Body of pancreas (tissue), 4 donors: Measurements from ENCODE around the gene PSMA3. TPM values are rescaled to one million over a fixed set of nuclear protein-coding genes. Genes with fewer than 3 reads are reported as not detected.

ENCODE experiments used
- ATAC-seq: fragments of 150-250 bp; one replicate; pipeline ENCODE4 v1.9.1; 2016
- DNase-seq, 4 donors: peaks; one replicate each; pipeline ENCODE4 v3.0.0-alpha.2; 2019
- H3K27ac ChIP-seq, 4 donors: fragments of 200-600 bp; sonication (generic); 1 replicate in 3 of 4; 2 replicates in 1 of 4; pipeline versions ENCODE4 v1.5.1 to v1.6.1; 2016 to 2019; ENCODE audit warnings: mild to moderate bottlenecking in 1 of 4, mixed read lengths in 1 of 4, moderate library complexity in 1 of 4
- H3K27me3 ChIP-seq, 2 donors: fragments of 200-600 bp; sonication (generic); one replicate each; pipeline ENCODE4 v1.6.0; 2016; ENCODE audit warnings: mild to moderate bottlenecking in 1 of 2
- H3K36me3 ChIP-seq, 2 donors: fragments of 200-600 bp; sonication (generic); replicated peaks in 1 of 2; 2 replicates each; pipeline ENCODE4 v1.5.1; 2016; ENCODE audit warnings: low read depth in 2 of 2; ENCODE audit not compliant: insufficient read depth in 1 of 2
- H3K4me1 ChIP-seq: fragments of 200-600 bp; sonication (generic); one replicate; pipeline ENCODE4 v1.6.0; 2016
- H3K4me3 ChIP-seq, 2 donors: fragments of 200-600 bp; sonication (generic); 1 replicate in 1 of 2; 2 replicates in 1 of 2; pipeline ENCODE4 v1.5.1; 2016 to 2019
- H3K9me3 ChIP-seq, 3 donors: fragments of 200-600 bp; sonication (generic); 1 replicate in 2 of 3; 2 replicates in 1 of 3; pipeline ENCODE4 v1.5.1; 2016
- CTCF ChIP-seq, 7 experiments: fragments of 450-650 bp in 4 of 7; fragments of 200-600 bp in 3 of 7; sonication (generic) in 3 of 7; IDR thresholded peaks; one replicate each; pipeline ENCODE4 v1.5.1; 2016 to 2019; ENCODE audit warnings: antibody characterized with exemption in 7 of 7
- POLR2A ChIP-seq, 3 donors: fragments of 450-650 bp; IDR thresholded peaks; one replicate each; pipeline ENCODE4 v1.6.1; 2016; ENCODE audit warnings: antibody characterized with exemption in 3 of 3, mild to moderate bottlenecking in 2 of 3
- WGBS, 2 donors: methylation state at CpG; one replicate each; pipeline ENCODE4 v1.1.5; 2017; 5-methylcytosine and 5-hydroxymethylcytosine counted together
- intact Hi-C: fragments of 100-400 bp; cut with DNase I; formaldehyde crosslinking; loops from one replicate; pipeline ENCODE4 v1.15.1; 2023
- total RNA-seq, 2 donors: library from RNA; depleted of rRNA; stranded (reverse); fragments of >200 nt; gene quantifications; one replicate each; pipeline ENCODE4 v1.1.0, GENCODE V29; 2016

The PSMA3 gene
- total RNA-seq, 2 donors from 2014 or later, result 59.7 to 77.0 TPM

DNA sequence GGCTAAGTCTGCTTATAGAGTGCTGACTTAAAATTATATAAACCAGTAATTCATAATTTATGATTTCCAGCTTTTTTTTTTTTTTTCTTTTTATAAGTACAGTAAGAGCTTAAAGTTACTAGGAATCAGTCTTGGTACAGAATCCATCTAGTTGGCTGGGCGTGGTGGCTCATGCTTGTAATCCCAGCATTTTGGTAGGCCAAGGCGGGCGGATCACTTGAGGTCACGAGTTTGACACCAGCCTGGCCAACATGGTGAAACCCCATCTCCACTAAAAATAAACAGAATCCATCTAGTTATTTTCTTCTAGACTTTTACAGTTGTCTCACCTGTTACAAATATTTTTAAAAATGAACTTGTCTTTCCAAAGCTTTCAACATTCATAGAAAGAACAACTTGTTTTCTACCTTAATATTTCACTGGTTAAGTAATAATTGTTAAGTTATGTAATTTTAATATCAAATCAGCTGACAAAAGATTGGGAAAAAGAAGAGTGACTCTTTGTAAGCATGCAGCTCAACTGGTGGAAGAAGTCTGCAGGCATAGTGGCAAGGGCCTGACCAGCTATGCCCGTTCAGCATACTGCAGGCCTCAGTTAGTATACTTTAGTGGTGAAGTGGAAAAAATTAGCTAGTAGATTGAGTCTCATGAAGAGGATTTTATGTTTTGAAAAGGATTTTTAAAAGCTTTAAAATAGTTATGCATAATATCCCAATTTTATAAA is 17.4 kb upstream of the PSMA3 start:
- no peak overlapping the region for H3K27ac ChIP-seq
- DNase-seq, result no peak

GRCh38 chr14:58238252-58239243 is 6.1 kb upstream of the PSMA3 start:
- Histone ChIP-seq H3K9me3 (no peaks in the 10 kb centered on the region), H3K27ac (peak overlapping the region; percentile 59 to 78 (median 68)), H3K36me3 (no peaks in the 10 kb centered on the region)

More for the DNA sequence above, 17.4 kb upstream of the PSMA3 start:
- Histone ChIP-seq H3K36me3 (peaks cover 3 to 4% of the 10 kb centered on the region in 2 donors), H3K4me1 (no peaks in the 10 kb centered on the region), H3K27me3 (no peaks in the 10 kb centered on the region), H3K4me3 (no peak overlapping the region), H3K9me3 (no peaks in the 10 kb centered on the region)
- intact Hi-C loops, result no loop called here
- 95% methylated on average over 5 of the region's 5 CpGs for WGBS, 2 donors
- TF ChIP-seq CTCF (IDR thresholded peaks at IDR 0.05) (no peak), POLR2A (IDR thresholded peaks at IDR 0.05) (no peak)
- ATAC-seq, result no peak

DNA sequence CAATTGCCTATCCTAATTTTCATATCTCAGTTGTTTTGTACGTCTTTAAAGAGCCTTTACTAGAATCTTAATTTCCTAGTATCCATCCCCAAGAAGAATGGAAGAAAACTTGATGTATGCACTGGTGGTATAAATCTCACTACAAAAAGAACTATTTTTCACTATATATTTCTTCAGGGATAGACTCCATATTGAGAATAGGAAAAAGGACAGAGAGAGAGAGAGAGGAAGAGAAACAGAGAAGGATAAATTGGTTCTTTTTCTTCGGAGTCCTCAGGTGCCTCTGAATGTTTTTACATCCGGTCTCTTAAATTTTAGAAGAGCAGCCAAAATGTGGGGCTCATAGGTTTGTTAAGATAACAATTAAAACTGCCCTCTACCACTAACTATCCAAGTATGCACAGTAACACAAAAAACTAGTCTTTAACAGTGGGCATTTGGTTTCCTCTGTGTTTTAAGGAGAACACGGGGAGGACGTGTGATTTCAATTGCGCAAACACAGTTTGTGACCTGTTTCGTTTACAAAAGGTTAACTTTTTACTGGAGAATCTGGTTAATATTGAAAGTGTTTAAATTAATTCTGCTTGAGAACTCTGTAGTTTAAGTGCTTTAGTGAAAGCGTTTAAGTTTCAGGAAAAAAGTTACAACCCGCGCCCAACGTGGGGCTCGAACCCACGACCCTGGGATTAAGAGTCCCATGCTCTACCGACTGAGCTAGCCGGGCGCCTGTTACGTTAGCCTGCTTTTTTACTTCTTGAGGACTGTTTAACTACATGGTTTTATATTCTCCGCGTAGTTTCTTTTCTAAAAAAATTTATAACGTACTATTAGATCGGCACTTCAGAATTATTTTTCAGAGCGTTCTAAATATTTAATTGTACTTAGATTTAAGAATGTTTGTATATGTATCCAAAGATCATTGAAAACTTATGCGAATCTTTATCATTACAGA is 5.1 kb upstream of the PSMA3 start:
- Histone ChIP-seq H3K36me3 (no peaks in the 10 kb centered on the region), H3K4me1 (peaks cover 12% of the 10 kb centered on the region), H3K4me3 (peak overlapping the region in 1 of 2 donors; percentile 44), H3K27me3 (no peaks in the 10 kb centered on the region), H3K27ac (peak overlapping the region; percentile 59 to 78 (median 68)), H3K9me3 (no peaks in the 10 kb centered on the region)
- 0 to 1% methylated on average over 23 of the region's 23 CpGs for WGBS, 2 donors
- peak; percentile 39 for ATAC-seq
- TF ChIP-seq POLR2A (IDR thresholded peaks at IDR 0.05) (peak in 2 of 3 donors; percentile 43 to 47), CTCF (IDR thresholded peaks at IDR 0.05) (no peak)
- intact Hi-C loops, result no loop called here
- DNase-seq, result peak; percentile 85 to 87 (median 86)

More at GRCh38 chr14:58238252-58239243, 6.1 kb upstream of the PSMA3 start:
- ATAC-seq (peak; percentile 41), DNase-seq (peak in 2 of 4 donors; percentile 30 to 38)
- intact Hi-C loops, result no loop called here
- peak overlapping the region in 1 of 2 donors; percentile 44 for H3K4me3 ChIP-seq
- peaks cover 8% of the 10 kb centered on the region for H3K4me1 ChIP-seq
- H3K27me3 ChIP-seq, result no peaks in the 10 kb centered on the region
- WGBS, 2 donors, result 21 to 22% methylated on average over 16 of the region's 16 CpGs
- TF ChIP-seq CTCF (IDR thresholded peaks at IDR 0.05), result no peak
- no peak for TF ChIP-seq POLR2A (IDR thresholded peaks at IDR 0.05)

DNA sequence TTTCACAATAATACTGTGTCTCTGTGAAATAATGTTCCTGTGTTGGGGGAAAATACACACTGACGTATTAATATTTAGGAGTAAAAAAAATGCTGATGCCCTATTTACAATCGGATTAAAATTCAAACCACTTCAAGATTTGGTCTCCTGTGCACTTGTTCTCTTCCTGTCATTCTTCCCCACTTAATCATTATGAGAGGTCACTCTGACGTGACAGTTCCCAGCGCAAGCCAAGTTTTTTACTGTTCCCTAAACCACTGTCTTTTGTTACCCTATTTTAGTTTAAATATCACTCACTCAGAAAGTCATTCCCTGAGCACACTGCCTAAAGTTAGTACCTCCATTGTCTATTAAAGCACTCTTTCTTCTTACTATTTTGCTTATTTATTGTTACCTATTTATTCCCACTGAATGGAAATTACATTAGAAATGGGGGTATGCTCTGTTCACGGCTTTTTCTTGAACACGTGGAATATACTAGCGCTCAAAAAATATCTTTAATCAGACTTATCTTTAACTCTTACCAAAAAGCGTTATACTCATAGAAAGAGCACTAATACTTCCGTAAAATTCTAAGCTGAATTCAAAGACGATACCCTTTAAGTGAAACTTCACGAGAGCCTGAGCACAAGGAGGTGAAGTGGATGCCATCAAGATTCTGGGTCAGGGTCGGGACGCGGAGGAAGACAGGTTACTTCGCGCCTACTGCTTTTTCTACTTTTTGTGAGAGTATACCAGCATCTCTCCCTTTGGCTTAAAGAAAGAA is 670 bp upstream of the PSMA3 start:
- H3K27me3 ChIP-seq, result no peaks in the 10 kb centered on the region
- H3K9me3 ChIP-seq, result no peaks in the 10 kb centered on the region
- TF ChIP-seq CTCF (IDR thresholded peaks at IDR 0.05) (no peak), POLR2A (IDR thresholded peaks at IDR 0.05) (no peak)
- peaks cover 32% of the 10 kb centered on the region for H3K4me1 ChIP-seq
- ATAC-seq (peak; percentile 11), DNase-seq (peak in 1 of 4 donors; percentile 29)
- intact Hi-C loops, result no loop called here
- no peaks in the 10 kb centered on the region for H3K36me3 ChIP-seq
- peak overlapping the region; percentile 64 to 98 (median 94) for H3K27ac ChIP-seq
- H3K4me3 ChIP-seq, result peak overlapping the region in 1 of 2 donors; percentile 87
- WGBS, 2 donors, result 1% methylated on average over 16 of the region's 16 CpGs
